Measurements from ENCODE around the gene DCLK2.

The DCLK2 gene

DNA sequence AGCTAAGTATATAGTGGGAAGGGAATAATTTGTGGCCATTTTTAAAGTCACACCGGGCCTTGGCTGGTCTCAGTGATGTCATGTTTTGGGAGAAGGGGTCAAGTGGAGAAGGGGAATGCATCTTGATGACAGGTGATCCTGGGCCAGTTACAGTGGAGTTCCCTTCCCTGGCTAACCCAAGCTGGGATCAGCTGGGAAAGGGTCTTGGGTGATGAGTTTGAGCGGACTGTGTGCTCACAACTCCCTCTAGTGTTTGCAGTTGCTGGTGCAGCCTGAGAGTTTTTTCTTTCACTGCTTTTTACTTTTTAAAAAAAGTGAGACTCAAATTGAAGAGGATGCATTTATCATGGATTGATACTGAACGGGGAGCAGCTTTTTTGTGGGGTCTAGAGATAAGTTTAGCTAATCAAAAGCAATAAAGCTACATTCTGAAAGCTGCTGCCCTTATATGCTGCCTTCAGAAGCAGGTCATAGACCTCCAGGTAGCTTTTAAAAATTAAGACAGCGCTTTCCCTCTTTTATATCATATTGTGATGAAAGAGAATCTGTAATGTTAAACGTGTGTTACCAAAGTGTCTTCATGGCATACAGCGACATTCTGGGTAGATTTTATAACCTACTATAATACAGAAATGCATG, 164.7 kb downstream of the DCLK2 start:
- DNase-seq (ENCODE audit: low spot score): peak; percentile 12

DNA sequence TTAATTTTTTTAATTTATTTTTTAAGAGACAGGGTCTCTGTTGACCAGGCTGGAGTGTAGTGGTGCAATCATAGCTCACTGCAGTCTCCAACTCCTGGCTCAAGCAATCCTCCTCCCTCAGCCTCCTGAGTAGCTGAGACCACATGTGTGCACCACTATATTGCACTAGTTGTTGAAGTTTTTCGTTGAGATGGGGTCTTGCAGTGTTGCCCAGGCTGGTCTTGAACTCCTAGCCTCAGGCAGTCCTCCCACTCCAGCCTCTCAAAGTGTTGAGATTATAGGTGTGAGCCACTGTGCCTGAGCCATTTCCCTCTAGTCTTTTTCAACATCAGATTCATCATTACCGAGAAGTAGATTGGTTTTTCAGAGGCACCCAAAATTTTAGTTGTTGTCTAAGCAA, 165.7 kb downstream of the DCLK2 start:
- no peak for DNase-seq (ENCODE audit: low spot score)

DNA sequence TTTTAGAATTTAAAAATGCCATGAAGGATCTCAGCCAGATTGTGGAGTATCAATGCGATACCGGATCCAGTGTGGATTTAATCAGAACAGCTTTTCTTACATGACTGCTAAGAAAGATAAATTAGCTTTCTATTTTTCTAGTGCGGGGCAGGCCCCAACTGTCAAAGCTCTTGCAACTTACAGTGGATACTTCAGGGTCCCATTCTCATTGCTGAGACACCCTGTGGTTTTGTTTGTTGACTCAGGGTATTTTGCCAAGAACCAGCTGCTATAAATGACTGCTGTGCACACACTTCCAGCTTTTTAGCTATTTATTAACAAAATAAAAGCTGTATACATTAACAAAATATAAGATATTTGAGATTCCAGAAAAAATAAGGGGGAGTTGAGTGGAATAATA, 166.4 kb downstream of the DCLK2 start:
- no peak for DNase-seq (ENCODE audit: low spot score)

DNA sequence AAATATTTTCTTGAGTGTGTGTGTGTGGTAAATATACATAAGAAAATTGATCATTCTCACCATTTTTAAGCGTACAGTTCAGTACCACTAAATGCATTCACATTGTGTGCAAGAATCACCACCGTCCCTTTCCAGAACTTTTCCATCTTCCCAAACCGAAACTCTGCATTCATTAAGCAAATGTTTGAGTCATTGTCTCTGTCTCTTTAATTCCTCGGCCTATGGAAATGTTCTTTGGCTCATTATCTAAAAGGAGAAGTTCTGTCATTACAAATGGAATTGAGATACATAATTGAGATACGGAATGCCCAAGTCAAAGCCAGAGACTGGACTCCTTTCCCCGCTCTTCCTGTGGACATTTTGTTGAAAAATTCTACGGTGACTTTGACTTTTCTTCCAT, 168.9 kb downstream of the DCLK2 start:
- no peak for DNase-seq (ENCODE audit: low spot score)

DNA sequence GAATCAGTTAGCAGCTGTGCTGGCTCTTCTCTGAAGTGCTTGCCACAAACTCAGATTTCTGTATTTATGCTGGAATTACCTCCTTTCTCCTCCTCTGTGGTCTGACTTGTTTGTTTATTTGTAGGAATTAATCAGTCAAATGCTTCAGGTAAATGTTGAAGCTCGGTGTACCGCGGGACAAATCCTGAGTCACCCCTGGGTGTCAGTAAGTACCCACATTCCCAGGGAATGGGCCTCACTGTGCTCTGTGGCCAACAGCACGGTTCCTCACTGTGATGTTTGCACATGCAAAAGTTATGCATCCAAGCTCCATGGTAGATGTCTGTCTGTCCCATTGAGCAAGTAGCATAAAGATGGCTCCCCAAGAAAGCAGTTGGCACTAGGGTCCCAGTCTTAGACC, 169.9 kb downstream of the DCLK2 start:
- DNase-seq (ENCODE audit: low spot score): no peak

DNA sequence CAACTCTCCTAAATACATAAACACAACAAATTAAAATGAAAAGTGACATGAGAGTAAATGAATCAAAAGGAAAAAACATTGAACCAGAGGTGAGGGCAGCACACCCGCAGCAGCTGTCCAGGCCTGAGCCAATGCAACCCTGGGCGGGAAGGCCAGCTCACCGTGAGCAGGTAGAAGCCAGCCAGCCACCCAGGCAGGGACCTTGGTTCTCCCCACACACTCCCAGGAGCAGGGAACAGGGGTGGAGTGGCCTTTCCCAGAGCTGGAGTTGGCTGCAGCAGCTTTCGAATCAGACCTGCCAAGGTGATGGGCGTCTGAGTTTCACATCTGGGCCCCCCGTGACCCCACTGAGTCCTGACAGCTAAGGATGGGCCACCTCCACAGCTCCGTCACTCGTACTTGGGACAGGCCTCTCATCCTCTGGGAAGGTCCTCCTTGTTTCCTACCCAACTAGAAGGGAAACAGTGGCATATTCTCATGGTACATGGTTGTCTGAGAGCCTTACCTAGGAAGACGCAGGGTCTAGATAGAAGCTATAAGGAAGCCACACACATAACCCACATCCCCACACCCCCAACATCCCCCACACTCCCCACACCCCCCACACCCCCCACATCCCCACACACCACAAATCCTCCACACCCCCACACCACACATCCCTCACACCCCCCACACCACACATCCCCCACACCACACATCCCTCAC, 172.2 kb downstream of the DCLK2 start:
- no peak for DNase-seq (ENCODE audit: low spot score)

DNA sequence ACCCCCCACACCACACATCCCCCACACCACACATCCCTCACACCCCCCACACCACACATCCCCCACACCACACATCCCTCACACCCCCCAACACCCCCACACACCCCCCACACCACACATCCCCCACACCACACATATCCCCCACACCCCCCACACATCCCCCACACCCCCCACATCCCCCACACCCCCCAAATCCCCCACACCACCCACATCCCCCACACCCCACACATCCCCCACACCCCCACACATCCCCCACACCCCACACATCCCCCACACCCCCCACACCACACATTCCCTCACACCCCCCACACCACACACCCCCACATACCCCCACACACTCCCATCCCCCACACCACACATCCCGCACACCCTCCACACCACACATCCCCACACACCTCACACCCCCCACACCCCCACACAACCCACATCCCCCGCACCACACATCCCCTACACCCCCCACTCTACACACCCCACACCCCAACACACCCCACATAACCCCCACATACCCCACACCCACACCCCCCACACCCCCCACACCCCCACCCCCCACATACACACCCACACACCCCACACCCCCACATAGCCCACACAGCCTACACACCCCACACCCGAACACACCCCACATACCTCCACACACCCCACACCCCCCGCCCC, 172.9 kb downstream of the DCLK2 start:
- DNase-seq (ENCODE audit: low spot score): no peak

DNA sequence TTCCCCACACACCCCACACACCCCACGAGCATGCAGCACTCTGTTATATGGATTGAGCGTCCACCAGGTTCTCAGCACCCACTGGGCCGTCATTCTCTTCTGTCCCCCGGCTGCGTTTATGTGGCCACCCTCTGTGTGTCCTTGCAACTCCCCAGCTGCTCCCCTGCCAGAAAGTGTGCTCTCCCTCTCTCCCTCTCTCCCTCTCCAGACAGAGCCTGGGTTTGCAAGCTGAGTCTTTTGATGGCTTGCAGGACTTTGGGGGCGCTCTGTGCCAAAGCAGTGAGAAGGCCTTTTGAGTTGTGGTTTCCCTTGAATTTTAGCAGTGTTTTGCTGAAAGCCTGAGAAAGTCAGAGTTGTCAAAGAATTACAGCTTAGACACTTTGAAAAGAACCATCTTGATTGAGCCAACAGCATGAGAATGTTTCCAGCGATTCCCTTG, 173.5 kb downstream of the DCLK2 start:
- no peak for DNase-seq (ENCODE audit: low spot score)

DNA sequence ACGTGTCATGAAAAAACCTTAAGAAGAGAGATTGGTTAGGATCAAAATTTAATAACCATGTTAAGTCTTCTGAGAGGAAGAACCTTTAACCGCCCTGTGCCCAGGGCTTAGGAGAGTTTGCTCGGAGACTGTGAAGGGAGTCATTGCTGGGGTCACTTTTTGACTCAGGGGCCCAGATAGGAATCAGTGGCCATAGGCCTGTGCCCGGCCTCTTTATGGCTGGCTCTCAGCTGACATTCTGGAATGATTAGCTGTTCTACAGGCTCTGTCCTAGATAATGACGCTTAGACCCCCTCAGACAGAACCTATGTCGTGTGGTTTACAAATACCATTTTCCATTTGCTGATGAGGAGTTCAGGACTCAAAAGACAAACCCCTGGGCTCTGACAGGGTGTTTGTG, 174.1 kb downstream of the DCLK2 start:
- DNase-seq (ENCODE audit: low spot score): no peak

DNA sequence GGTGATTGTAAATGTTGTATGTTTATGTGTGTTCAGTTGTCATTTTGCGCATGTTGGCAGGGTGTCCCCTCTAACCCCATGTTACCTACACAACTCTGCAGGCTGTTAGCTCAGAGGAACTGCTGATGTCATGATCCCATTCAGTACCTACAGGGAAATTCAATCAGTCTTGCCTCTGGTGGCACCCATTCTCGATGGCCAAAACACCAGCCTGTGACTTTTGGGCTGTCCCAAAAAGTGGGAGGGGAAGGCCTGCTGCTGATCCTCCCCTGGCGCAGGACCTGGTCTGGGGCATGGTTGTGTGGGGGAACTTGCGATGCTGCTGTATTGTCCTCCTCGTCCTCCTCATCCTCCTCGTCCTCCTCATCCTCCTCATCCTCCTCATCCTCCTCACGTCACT, 174.5 kb downstream of the DCLK2 start:
- no peak for DNase-seq (ENCODE audit: low spot score)

DNA sequence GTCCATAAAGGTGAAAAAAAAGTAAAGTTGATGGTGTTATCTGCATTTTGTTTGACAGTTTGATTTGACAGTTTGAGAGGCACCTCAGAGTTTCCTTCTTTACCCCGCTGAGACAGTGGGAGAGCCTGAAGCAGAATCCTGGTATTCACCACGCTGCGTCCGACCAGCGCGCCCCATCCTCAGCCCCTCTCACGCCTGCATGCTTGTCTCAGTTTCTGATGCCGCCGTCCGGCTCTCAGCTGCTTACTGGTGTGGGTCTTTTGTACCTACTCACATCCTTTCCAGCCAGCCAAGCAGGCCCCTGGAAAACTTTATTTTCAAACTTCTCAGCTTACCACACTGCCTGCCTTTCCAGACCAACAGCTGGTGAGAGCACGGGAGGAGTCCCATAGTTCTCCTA, 175.2 kb downstream of the DCLK2 start:
- DNase-seq (ENCODE audit: low spot score): no peak

DNA sequence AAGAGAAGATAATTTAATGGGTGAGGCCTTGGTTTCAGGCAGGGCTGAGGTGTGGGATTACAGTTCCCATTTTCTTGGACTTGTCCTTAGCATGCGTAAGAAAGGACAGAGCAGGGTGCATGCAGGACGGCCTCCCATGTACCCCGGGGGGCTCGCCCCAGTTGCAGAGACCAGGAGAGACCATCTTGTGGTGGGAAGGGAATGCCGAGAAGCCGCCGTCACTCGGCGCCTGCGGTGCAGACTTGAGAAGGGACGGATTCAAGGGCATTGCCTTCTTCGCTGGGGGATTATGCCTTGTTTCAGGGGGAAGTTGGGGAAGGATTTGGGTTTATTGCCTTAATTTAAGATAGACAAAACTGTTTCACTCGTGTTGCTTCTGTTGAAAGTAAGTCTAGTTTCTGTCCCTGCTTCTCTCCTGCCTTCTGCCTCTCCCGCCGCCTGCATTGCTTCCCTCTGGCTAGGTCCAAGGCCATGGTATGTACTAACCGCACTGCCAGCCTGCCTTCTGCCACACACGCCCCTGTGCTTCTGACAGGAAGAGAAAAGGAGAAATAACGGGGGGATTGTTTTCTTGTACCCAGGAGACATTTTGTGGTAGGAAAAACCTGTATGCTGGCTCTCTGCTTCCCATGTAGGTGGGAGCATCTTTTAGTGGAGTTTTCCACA, 175.9 kb downstream of the DCLK2 start:
- DNase-seq (ENCODE audit: low spot score): no peak

DNA sequence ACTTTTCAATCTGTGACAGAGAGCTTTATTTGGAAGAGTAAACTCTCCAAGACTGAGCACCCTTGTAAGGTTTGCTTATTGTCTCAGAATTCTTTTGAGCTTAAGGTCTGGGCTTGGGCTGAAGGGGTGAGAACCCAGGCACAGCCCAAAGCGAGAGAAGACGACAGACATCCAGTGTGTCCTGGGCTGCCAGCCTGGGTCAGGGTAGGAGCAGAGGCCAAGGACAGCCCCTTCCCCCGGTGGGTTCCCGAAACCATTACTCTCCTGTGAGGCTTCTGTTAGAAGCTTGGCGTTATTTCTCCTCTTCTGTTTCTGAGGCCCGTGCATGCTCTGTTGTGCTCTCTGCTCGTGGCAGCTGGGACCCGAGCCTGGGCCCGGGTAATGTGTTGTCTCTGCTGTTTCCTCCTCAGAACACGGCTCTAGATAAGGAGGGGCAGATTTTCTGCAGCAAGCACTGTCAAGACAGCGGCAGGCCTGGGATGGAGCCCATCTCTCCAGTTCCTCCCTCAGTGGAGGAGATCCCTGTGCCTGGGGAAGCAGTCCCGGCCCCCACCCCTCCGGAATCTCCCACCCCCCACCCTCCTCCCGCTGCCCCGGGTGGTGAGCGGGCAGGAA, 177.5 kb downstream of the DCLK2 start:
- no peak for DNase-seq (ENCODE audit: low spot score)

DNA sequence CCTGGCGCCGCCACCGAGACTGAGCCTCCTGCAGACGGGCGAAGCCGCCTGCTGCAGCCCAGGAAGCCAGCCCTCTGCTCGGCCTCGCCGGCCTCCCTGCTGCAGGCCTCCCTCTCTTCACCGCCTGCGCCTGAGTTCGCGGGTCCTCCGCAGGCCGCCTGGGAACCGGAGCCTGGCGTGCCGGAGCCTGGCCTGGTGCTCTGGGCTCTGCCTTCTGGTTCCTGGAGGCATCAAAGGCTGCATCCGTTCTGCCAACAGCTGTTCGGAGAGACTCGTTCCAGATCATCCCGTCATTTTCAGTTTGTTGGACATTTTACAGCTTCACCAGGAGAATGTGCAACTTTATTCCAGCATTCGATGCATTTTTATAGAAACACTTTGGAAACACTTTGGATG, 178.0 kb downstream of the DCLK2 start:
- DNase-seq (ENCODE audit: low spot score): no peak

DNA sequence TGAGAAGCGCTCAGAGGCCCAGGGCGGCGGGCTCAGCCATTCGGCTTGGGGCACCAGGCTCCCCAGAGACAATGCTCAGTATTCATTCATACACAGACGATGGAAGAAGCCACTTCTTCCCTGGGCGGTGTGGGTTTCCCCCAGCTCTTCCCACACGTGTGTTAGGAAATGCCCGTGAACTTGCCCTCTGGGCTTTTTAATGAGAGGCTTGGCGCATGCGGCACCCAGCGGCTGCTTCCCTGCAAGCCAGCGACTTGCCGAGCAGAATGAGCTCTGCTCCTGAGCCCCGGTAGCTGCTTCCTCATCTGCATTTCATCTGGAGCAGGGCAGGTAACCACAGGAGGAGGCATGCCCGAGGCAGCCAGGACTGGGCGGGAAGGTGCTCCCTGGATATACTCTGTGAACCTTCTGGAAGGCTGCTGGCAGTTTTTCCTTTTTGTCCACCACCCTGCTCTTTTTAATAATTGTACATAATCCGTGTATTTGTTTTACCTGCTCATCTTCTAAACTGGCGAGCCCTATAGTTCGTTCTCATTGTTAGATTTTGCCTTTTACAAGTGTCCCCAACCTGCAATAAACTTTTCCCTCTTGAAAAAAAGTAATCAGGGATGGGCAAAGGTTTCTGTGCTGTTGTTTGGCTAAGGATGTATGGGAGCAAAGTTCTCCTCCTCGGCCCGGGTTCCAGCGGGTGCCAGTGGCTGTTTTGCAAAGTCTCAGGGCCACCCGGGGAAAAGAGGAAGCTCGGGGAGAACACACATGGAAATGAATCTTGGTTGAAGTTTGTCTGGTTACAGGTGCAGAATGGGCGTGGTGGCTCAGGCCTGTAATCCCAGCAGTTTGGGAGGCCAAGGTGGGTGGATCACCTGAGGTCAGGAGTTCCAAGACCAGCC, 178.8 kb downstream of the DCLK2 start:
- DNase-seq (ENCODE audit: low spot score): no peak

DNA sequence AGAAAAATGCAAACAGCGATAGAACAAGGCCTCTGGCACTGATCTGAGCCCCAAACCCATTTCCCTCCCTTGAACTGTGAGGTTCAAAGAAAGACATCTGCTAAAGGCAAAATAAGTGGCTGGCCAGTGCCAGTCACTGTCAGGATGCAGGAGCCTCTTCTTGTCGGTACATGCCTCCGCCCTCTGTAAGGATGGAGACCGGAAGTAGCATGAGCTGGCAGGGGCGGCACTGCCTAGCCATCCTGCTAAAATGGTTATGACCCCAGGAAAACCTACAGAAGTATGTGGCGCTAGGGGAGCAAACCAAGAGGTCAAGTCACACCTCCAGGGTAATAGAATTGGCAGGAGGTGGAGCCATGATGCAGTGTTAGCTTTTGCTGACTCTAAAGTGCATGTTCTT, 180.3 kb downstream of the DCLK2 start:
- no peak for DNase-seq (ENCODE audit: low spot score)

DNA sequence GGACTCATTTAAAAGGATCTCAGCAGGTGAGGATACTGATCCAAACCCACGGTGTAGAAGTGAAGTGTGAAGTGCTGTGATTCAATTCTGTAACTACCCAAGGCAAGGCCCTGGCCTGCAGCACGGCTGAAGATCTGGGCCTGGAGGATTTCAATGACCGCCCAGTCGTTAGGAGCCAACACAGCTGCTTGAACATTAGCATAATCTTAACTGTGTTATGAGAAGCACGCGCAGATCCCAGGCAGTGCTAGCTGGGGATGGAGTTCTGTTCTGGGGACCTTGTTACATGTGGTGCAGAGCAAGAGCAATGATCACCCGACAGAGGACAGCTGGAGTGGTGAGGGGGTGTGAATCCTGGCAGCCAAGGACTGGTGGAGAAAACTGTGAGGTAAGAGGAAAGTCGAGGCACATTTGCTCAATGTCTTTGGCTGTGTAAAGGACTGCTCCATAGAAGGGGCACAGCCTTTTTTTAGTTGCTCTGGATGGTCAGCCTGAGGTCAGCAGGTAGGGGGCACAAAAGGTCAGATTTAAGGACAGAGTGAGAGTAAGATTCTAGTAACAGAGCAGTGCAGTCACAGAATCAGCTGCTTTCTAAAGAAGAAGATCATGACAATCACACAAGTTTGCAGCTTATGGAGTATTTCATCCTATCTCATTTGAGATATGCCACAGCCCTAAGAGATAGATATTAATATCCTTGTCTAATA, 181.8 kb downstream of the DCLK2 start:
- no peak for DNase-seq (ENCODE audit: low spot score)

DNA sequence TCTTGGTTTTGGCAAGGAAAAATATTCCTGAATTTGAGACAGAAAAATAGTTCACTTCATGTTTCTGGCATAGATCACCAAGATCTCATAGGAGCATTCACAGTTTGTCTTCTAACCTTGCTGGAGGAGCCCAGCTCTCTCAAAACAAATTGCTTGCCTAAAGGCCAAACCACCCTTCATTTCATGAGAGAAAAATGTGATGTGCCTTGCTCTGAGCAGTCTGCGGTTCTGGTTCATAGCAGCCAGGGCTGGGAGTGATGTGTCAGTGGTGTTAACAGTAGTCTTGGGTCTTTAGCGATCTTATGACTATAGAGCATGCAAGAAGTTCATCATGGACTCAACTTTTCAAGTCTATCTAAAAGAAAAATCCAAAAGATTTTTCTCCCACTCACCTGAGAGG, 183.3 kb downstream of the DCLK2 start:
- no peak for DNase-seq (ENCODE audit: low spot score)

DNA sequence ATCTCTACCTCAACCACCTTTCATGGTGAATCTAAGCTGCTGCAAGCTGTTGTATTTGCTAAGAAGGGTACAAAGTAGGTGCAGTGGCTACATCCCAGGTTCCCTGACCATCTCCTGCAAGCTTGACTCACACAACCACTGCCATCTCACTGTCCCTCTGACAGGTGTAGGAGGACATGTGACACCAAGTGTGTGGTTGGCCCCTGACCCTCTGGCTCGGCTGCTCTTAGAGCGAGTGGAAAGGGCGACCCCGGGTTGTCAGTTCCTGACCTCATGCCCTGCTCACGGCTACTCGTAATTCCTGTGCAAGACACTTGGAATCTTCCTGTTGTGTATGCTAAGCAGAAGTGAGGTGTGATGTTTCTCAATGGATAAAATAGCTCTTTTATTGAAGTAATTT, 184.4 kb downstream of the DCLK2 start:
- DNase-seq (ENCODE audit: low spot score): no peak

DNA sequence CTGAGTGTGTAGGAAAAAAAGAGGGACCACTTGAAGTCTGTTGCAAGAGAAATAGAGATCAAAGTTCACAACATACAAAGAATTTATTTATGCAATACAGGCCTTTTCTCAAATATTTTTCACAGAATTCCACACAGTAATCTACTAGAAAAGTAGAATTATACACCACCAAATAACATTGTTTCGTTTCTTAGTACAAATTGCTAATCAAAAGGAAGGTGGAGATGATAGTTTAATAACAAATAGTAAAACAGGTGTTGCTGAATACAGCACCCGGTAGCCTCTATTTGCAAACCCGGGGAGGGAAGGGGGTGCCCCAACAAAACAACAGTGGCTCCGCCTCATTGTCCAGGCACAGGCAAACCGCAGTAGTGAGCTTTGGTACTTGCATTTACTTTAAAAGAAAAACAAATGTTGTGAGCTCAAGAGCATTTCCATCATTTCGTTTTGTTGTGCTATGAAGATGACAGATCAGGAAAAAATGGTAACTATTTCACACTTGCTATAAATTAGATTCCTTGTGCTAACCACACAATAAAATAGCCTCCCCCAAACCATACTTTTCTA, 186.4 kb downstream of the DCLK2 start:
- DNase-seq (ENCODE audit: low spot score): no peak

DNA sequence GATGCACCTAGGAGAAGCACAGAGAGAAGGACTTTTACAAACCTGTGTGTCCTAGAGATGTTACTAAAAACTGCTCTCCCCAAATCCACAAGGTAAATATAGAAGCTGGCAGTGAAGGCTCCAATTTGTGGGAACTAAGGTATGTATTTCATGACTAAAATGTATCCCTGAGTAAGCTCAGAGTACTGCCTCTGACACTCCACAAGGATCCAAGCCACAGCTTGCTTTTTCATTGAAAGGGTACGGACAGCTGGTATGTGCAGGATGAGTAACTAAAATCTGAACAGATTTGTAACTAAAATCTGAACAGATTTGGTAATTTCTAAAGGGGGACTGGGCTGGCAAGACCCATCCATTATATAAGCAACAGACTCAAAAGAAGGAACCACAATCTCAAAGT, 187.6 kb downstream of the DCLK2 start:
- DNase-seq (ENCODE audit: low spot score): no peak

Data from hematopoietic multipotent progenitor cell treated with erythropoietin and hydrocortisone succinate and interleukin-3 and kit ligand, for 15 days (in vitro differentiated cells).